SK-N-MC (cell line): ENCODE results near the gene CLSTN2.

Source experiments
- EZH2 ChIP-seq: fragments of 200-600 bp; sonication (generic); IDR thresholded peaks from one replicate; pipeline ENCODE4 v1.6.1; 2017; ENCODE audit warnings: antibody characterized with exemption
- FOXP2 ChIP-seq: optimal IDR thresholded peaks from 2 replicates; pipeline ENCODE3; 2011; ENCODE audit warnings: mild to moderate bottlenecking, moderate library complexity; ENCODE audit not compliant: insufficient read depth; ENCODE audit errors: extremely low read length, control extremely low read depth
- POLR2AphosphoS5 ChIP-seq: IDR thresholded peaks from 2 replicates; pipeline ENCODE4 v1.6.1; 2012; ENCODE audit warnings: mild to moderate bottlenecking, low read depth, low read length, borderline replicate concordance

DNA sequence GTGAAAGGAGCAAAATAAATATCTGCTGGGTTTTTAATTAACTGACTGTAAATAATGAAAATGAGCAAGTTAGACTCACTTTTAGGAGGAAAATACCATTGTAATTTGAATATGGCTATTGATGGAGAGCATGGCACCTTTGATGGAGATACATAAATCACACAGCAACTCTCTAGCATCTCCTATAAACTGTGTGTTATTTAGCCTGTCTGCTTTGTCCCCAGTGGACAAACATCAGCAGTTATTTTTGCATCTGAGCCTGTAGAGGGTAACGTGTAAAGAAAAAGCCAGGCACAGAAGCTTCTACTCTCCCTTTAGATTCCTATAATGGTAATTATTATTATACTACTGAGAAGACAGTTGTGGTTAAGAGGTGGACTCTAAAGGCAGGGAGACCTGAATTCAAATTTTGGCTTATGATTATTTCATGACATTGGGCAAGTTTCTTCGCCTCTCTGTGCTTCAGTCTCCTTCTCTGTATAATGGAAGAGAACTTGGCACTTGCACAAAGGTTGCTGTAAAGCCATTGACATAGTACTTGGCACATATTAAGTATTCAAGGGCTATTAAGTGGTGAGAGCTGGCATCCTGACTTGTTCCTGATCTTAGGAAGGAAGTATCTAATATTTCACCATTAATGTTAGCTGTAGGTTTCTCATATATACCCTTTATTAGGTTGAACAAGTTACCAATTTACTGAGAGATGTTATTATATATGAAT is 453.4 kb downstream of the CLSTN2 start:
- TF ChIP-seq EZH2, result no peak
- no peak for TF ChIP-seq POLR2AphosphoS5
- no peak for TF ChIP-seq FOXP2
